Inferior parietal cortex (tissue), 1 donor: Measurements from ENCODE around the gene NFATC2.

ENCODE experiments used
- DNase-seq: peaks from one replicate; pipeline ENCODE4 v3.0.0-alpha.2; 2016; ENCODE audit errors: extremely low spot score

The NFATC2 gene

DNA sequence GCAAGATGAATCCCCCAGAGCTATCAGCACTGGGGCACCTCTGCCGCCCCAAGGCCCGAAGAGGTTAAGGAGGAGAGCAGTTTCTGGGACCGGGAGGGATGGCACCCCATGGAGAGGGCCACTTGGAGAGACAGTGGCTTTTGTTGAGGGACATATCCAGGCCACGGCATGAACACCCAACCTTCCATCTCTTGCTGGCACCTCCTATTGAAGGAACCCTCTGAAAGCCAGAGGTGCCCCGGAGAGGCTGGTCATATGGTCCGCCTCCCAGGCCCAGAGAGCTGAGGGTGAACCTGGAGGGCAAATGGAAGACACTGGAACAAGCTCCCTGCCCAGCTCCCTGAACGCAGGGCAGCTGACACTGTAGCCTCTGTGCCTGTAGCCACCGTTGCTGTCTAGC, 167.0 kb downstream of the NFATC2 start:
- DNase-seq = no peak

GRCh38 chr20:51374961-51375360, 167.6 kb downstream of the NFATC2 start:
- no peak for DNase-seq

GRCh38 chr20:51374456-51374830, 168.1 kb downstream of the NFATC2 start:
- DNase-seq = no peak

DNA sequence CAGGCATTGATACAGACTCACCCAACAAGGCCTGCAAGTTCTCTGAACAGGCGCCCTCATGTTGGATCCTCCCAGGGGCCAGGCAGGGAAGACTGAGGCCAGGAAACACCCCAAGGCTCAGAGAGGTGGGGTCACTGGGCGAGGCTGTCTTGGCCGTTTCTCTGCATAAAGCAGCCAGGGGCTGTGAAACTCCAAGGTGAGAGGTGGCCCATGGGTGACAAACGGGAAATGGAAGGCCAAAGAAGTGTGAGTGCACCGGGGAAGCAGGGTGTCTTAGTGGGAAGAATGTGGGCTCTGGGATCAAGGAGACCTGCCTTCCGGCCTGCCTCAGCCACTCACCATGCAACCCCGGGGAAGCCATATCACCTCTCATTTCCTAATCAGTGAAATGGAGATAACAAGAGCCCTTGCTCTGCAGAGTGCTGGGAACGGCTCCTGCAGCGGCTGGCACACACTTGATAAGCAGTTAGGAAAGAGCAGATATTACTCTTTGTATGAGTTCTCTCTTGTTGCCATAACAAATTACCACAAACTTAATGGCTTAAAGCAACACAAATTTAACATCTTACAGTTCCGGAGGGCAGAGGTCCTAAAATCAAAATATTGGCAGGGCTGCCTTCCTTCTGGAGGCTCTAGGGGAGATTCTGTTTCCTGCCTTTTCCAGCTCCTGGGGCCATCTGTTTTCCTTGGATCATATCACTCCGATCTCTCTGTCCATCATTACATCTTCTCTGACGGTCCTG, 168.6 kb downstream of the NFATC2 start:
- no peak for DNase-seq

GRCh38 chr20:51372966-51373365, 169.6 kb downstream of the NFATC2 start:
- no peak for DNase-seq

DNA sequence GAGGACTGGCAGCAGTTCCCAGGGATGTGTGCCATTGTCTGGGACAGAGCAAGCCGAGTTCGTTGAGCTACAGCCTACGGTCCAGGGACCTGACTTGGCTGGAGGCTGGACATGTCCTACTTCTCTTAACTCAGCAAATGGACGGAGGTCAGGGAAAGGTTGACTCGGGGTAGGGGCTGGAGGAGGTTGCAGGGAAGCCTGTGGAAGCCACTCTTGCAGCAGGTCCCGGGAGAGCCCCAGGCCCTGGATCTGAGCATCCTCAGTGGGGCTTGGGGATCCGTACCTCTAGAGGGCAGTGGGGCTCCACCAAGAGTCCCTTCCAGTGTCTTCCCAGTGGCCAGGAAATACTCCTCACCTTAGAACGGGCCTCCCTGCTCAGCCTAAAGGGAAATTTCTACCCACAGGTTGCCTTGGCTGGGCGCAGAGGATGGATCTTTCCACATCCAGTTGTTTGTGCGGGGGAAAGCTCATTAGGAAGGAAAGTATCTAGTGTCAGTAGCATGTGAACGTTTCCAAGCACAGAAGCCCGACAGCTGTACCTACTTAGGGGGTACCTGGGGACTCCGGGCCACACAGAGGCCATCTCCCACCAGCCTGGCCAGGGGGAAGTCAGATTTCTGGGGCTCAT, 170.2 kb downstream of the NFATC2 start:
- peak; percentile 64 for DNase-seq

GRCh38 chr20:51371720-51372119, 170.8 kb downstream of the NFATC2 start:
- no peak for DNase-seq

GRCh38 chr20:51369503-51369902, 173.0 kb downstream of the NFATC2 start:
- DNase-seq = no peak

DNA sequence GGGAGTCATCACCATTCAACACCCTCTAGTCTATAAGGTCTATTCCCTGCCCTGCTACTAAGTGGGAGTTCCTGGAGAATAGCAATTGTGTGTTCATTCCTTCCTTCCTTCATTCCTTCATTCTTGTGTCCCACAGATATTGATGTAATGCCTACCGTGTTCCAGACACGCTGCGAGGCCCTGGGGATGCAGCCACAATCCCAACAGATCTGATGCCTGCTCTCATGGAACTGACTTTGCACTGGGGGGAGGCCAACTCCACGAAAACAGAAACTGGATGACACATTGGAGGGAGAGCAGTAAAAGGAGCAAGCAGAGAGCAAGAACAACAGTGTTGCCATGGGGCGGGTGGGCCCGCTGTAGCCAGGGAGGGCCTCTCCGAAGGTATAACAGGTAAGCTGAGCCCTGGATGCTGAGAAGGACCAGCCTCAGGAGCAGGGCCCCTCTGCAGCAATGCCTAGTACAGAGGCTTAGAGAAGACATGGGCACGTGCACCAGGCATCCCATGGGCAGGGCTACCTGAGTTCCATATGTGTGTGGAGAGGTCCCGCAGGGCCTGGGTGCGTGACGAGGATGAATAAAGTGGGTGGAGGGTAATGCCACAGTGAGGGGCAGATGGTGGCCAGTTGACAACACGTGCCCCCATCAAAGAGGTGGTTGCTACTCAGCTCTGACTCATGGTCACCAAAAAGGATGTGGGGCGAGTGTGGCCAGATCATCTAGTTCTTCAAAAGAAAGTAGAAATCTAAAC, 173.9 kb downstream of the NFATC2 start:
- no peak for DNase-seq

GRCh38 chr20:51366155-51366886, 176.2 kb downstream of the NFATC2 start:
- no peak for DNase-seq

DNA sequence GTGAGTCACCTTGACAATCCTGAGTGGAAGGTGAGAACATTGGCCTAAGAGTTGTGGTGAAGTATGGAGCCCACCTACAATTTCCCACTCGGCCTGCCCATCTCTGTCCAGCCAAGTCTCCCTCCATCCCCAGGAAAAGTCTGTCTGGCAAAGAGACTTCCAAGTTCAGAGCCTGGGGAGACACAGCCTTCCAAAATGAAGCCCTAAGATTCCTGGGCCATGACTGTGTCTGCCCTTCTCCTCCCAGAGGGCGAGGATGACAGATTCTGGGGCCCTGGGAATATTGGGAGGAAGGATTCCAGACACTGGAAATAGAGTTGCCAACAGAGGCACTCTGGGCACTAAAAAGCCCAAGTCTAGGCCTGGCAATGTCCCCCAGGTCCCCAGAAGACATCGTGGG, 176.8 kb downstream of the NFATC2 start:
- no peak for DNase-seq

GRCh38 chr20:51363813-51364212, 178.7 kb downstream of the NFATC2 start:
- DNase-seq = no peak

DNA sequence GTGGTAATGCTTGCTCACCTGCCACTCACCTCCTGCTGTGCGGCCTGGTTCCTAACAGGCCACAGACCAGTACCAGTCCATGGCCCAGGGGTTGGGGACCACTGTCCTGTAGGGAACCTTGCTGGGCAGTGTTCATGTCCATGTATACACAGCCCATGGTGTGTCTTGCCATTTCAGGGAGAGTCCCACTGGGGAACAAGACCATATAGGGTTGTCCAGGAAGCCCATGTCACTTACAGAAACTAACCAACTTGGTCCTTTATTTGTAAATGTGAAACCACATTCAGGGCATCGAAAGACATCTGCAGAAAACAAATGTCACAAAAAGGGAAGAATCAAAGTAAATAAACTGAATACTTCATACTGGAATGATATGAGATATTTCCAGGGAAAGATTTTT, 179.1 kb downstream of the NFATC2 start:
- no peak for DNase-seq

DNA sequence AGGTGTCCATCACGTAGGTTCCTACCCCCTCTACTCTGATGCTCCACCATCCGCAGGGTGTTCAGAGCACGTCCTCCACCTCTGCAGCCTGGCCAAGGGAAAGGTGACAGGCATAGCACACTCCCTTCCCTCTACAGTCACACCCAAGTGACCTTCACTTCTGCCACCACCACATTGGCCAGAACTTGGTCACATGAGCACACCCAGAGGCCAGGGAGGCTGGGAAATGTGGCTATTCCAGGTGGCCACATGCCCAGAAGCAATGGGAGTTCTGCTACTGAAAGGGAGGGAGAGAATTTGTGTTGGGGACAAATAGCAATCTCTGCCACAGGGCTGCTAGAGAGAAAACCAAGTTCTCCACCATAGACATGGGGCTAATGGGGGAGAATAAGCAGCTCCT, 180.3 kb downstream of the NFATC2 start:
- no peak for DNase-seq

GRCh38 chr20:51361258-51361657, 181.3 kb downstream of the NFATC2 start:
- DNase-seq = no peak

GRCh38 chr20:51360451-51361201, 181.9 kb downstream of the NFATC2 start:
- DNase-seq = no peak

DNA sequence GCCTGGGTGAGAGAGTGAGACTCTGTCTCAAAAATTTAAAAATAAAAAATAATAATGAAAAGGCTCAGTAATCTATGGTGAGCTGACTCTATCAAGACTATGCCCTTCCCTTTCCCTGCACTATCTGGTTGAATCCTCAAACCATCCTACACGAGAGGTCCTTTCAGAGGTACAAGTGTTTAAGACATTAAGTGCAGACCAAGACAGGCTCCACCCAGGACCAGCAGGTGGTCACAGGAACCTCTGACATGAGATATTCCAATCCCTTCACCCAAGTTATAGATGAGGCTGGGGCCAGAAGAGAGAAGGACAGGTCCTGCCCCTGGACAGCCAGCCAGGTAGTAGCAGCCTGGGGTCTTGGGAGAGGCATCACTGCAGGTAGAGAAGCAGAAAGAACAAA, 182.6 kb downstream of the NFATC2 start:
- DNase-seq = no peak

DNA sequence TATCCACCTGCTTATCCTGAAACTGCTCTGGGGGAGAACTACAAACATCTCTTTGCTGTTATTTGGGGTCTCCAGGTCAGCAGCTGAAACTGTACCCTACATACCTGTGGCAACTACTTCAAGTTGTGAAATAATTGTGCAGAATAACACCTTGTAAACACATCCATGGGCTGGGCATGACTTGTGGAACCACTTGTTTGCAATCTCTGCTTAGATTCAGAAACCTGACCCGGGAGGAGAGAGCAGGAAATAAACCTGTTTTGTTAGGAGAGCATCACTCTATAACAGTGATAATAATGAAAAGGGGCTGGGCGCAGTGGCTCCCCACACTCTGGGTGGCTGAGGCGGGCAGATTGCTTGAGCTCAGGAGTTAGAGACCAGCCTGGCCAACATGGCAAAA, 183.1 kb downstream of the NFATC2 start:
- no peak for DNase-seq

- no peak for DNase-seq
Observed at GRCh38 chr20:51358032-51358724, 184.3 kb downstream of the NFATC2 start.

- DNase-seq = no peak
Observed at GRCh38 chr20:51357543-51357942, 185.0 kb downstream of the NFATC2 start.

DNA sequence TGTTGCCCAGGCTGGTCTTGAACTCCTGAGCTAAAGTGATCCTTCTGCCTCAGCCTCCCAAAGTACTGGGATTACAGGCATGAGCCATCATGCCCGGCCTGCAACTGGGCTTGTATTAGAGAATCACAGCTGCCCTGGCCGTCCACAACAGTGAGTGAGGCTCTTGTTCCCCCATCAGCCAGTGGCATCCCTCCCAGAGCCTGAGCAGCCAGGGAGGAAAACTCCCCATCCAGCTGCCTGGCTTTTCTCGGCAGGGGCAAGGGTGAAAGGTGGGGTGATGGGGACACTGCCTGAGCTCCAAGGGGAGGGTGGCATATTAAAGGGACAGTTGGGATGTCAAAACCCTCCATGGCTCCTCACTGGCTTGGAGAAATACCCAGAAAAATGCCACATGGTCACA, 185.6 kb downstream of the NFATC2 start:
- DNase-seq = no peak
